Left hindlimb (tissue), 1 donor: ENCODE measurements around the gene PARK7.
A peak's percentile ranks its signal among the peaks of the same experiment; 100 is the strongest.
"Not testable (repeated sequence)": the region's sequence is repeated elsewhere in the genome, so short reads cannot be mapped to it uniquely, and the experiment has no call there.

Experiments used
- DNase-seq: peaks from one replicate; pipeline ENCODE4 v3.0.0-alpha.2; 2018

PARK7 gene

GRCh38 chr1:7948960-7949359 is 12.6 kb upstream of the PARK7 start:
- no peak for DNase-seq

- DNase-seq = not testable (repeated sequence)
These were observed 8.7 kb upstream of the PARK7 start for GRCh38 chr1:7952791-7953190.

- DNase-seq = peak; percentile 95
These were observed 7.5 kb upstream of the PARK7 start for GRCh38 chr1:7953850-7954609.

- no peak for DNase-seq
These were observed 6.8 kb upstream of the PARK7 start for GRCh38 chr1:7954683-7955082.

- DNase-seq = no peak
These were observed 5.1 kb upstream of the PARK7 start for GRCh38 chr1:7956218-7957032.

DNA sequence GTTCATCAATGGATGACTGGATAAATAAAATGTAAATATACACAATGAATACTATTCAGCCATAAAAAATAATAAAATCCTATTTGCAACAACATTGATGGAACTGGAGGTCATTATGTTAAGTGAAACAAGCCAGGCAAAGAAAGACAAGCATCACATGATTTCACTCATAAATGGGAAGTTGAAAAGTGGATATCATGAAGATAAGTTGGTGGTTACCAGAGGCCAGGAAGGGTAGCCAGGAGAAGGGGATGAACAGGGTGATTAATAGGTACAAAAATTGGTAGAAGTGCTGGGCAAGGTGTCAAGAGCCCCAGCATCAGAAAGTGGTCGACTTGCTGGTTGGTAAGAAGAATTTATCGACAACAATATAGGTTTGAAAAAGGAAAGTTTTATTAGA is 1.3 kb upstream of the PARK7 start:
- DNase-seq = no peak

- DNase-seq = no peak
These were observed 670 bp upstream of the PARK7 start for GRCh38 chr1:7960867-7961215.

- DNase-seq = no peak
These were observed 464 bp downstream of the PARK7 start for GRCh38 chr1:7962014-7962335.

DNA sequence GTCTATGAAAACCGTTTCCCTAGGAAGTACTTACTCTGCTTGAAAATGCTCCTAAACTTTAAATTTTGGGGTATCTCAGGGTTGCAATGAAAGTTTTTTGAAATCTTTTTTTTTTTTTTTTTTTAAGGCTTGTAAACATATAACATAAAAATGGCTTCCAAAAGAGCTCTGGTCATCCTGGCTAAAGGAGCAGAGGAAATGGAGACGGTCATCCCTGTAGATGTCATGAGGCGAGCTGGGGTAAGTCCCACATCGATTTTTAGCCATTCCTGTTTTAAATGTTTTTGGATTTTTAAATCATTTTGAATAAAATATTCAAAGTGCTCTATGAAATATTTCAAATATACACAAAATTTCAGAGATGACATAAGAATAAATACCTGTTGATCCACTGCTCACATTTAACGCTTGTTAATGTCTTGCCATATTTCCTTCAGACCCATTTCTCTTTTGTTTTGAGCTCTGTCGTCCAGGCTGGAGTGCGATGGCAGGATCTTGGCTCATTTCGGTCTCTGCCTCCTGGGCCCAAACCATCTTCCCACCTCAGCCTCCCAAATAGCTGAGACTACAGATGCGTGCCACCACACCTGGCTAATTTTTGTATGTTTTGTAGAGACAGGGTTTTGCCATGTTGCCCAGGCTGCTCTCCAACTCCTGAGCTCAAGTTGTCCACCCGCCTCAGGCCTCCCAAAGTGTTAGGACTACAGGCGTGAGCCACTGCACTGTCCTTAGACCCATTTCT is 1.3 kb downstream of the PARK7 start:
- no peak for DNase-seq

DNA sequence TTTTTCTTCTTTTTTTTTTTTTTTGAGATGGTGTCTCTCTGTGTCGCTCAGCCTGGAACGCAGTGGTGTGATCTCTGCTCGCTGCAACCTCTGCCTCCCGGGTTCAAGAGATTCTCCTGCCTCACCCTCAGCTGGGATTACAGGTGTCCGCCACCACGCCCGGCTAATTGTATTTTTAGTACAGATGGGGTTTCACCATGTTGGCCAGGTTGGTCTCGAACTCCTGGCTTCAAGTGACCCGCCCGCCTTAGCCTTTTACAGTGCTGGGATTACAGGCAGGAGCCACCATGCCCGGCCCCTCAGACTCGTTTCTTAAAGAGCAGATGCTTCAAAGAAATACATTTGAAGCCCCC is 1.8 kb downstream of the PARK7 start:
- not testable (repeated sequence) for DNase-seq

DNA sequence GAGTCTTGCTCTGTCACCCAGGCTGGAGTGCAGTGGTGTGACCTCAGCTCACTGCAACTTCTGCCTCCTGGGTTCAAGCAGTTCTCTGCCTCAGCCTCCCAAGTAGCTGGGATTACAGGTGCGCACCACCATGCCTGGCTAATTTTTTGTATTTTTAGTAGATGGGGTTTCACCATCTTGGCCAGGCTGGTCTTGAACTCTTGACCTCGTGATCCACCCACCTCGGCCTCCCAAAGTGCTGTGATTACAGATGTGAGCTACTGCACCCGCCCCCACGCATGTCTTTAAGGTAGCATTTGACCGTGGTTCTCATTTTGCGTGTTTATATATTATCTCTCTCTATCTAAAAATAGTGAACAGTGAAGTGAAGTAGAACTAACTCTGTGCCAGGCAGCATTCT is 2.3 kb downstream of the PARK7 start:
- DNase-seq = not testable (repeated sequence)

DNA sequence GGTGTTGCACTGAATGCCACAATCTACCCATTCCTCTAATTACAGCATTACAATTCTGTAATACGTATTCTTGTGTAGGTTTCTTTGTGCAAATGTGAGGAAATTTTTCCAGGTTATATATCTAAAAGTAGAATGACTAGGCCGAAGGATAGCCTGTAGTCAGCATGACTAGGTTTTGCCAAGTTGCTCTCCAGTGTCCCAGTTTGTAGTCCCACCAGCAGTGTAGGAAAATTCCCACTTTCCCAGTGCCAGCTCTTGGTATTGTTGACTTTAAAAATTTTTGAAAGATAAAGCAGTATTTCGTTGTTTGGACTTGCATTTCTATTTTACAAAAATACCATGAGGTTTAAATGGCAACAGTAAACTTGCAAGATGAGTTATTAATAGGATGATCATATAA is 3.0 kb downstream of the PARK7 start:
- no peak for DNase-seq

GRCh38 chr1:7967196-7967595 is 5.7 kb downstream of the PARK7 start:
- DNase-seq = no peak

- DNase-seq = no peak
These were observed 6.1 kb downstream of the PARK7 start for GRCh38 chr1:7967651-7968050.

- DNase-seq = no peak
These were observed 8.7 kb downstream of the PARK7 start for GRCh38 chr1:7970246-7970645.

GRCh38 chr1:7971024-7971423 is 9.5 kb downstream of the PARK7 start:
- DNase-seq = no peak

GRCh38 chr1:7972285-7972684 is 10.8 kb downstream of the PARK7 start:
- DNase-seq = no peak

- no peak for DNase-seq
These were observed 11.6 kb downstream of the PARK7 start for GRCh38 chr1:7973086-7973485.

GRCh38 chr1:7975212-7975865 is 13.8 kb downstream of the PARK7 start:
- peak; percentile 44 for DNase-seq

- DNase-seq = no peak
These were observed 19.5 kb downstream of the PARK7 start for GRCh38 chr1:7980984-7981383.

DNA sequence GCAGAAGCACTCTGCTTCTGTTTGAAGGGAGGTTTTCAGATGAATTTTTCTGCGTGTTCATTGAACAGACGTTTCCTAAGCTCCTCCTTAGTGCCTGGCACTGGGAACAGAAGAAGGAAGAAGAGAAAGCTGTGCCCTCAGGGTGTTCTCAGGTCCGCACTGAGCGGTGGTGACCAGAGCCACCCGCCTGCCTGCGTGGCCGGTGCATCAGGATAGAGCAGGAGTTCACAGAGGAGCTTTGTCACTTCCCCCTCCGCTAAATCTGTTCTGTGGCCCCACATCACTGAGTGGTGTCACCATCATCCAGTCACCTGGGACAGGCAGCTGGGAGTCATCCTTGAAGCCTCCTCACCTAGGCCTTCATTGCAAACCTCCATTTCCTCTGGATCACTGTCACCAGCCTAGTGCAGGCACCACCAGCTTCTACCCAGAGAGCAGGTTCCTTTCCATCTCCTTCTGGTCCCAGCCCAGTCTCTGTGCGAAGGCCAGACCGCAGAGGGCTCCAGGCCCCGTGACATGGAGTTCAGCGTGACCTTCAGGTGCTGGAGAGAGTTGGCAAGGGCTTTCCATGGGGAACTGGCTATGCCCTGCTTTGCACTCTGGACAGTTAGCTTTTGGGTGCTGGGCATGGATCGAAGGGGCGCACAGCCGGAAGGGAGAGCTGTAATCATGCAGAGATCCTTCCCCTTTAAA is 21.7 kb downstream of the PARK7 start:
- DNase-seq = no peak

DNA sequence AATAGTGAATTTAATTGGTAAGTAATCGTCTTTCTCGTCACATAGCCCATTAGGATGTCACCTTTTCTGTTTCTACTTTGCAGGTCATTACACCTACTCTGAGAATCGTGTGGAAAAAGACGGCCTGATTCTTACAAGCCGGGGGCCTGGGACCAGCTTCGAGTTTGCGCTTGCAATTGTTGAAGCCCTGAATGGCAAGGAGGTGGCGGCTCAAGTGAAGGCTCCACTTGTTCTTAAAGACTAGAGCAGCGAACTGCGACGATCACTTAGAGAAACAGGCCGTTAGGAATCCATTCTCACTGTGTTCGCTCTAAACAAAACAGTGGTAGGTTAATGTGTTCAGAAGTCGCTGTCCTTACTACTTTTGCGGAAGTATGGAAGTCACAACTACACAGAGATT is 23.3 kb downstream of the PARK7 start:
- DNase-seq = no peak
